RWPE2 (cell line): ENCODE results near the gene HDAC9.

Experiments
- ATAC-seq: fragments of 200-7000 bp; cut with Tn5 transposase; 3 replicates; pipeline ENCODE4 v1.9.1; 2021; ENCODE audit warnings: low read depth
- DNase-seq: peaks from one replicate; pipeline ENCODE4 v3.0.0-alpha.2; 2020; ENCODE audit warnings: low spot score
- H3K27ac ChIP-seq: fragments of 450-650 bp; 2 replicates; pipeline ENCODE4 v1.5.1; 2017; ENCODE audit warnings: mild to moderate bottlenecking; ENCODE audit not compliant: poor library complexity, severe bottlenecking
- H3K27me3 ChIP-seq: fragments of 250-450 bp; sonication (Bioruptor Pico); 2 replicates; pipeline ENCODE4 v1.5.1; 2021; ENCODE audit warnings: mild to moderate bottlenecking, moderate library complexity; ENCODE audit not compliant: insufficient read depth, poor library complexity, severe bottlenecking
- H3K36me3 ChIP-seq: fragments of 250-450 bp; sonication (Bioruptor Pico); 2 replicates; pipeline ENCODE4 v1.5.1; 2020; ENCODE audit warnings: low read depth, mild to moderate bottlenecking, moderate library complexity
- H3K4me1 ChIP-seq: fragments of 250-450 bp; sonication (Bioruptor Pico); 2 replicates; pipeline ENCODE4 v1.5.1; 2021; ENCODE audit warnings: mild to moderate bottlenecking, moderate library complexity; ENCODE audit not compliant: insufficient read depth, poor library complexity, severe bottlenecking
- H3K4me3 ChIP-seq: fragments of 250-450 bp; sonication (Bioruptor Pico); 2 replicates; pipeline ENCODE4 v1.5.1; 2021; ENCODE audit warnings: mild to moderate bottlenecking, moderate library complexity; ENCODE audit not compliant: severe bottlenecking
- H3K9me3 ChIP-seq: fragments of 250-450 bp; sonication (Bioruptor Pico); 2 replicates; pipeline ENCODE4 v1.5.1; 2021; ENCODE audit warnings: mild to moderate bottlenecking, moderate library complexity; ENCODE audit not compliant: severe bottlenecking
- CTCF ChIP-seq: fragments of 450-650 bp; IDR thresholded peaks from one replicate; pipeline ENCODE4 v1.5.1; 2017; ENCODE audit warnings: mild to moderate bottlenecking, moderate library complexity; ENCODE audit not compliant: poor library complexity, severe bottlenecking

The HDAC9 gene

GRCh38 chr7:18610331-18610948 is 114.9 kb downstream of the HDAC9 start:
- ATAC-seq (no peak), DNase-seq (no peak)
- no peak overlapping the region for H3K4me3 ChIP-seq
- no peaks in the 10 kb centered on the region for H3K9me3 ChIP-seq
- no peak overlapping the region for H3K27ac ChIP-seq
- H3K27me3 ChIP-seq = no peaks in the 10 kb centered on the region
- peak; percentile 55 for TF ChIP-seq CTCF
- H3K4me1 ChIP-seq = peaks cover 7% of the 10 kb centered on the region
- H3K36me3 ChIP-seq = no peaks in the 10 kb centered on the region

- Histone ChIP-seq H3K36me3 (no peaks in the 10 kb centered on the region), H3K27me3 (no peaks in the 10 kb centered on the region), H3K27ac (no peak overlapping the region), H3K4me1 (no peaks in the 10 kb centered on the region), H3K4me3 (no peak overlapping the region), H3K9me3 (no peaks in the 10 kb centered on the region)
- ATAC-seq (no peak), DNase-seq (no peak)
- no peak for TF ChIP-seq CTCF
These were observed 119.3 kb downstream of the HDAC9 start for GRCh38 chr7:18614841-18615240.

- no peaks in the 10 kb centered on the region for H3K4me1 ChIP-seq
- H3K27ac ChIP-seq = no peak overlapping the region
- ATAC-seq = no peak
These were observed 123.8 kb downstream of the HDAC9 start for GRCh38 chr7:18619311-18619710.

GRCh38 chr7:18623389-18623788 is 127.8 kb downstream of the HDAC9 start:
- no peaks in the 10 kb centered on the region for H3K9me3 ChIP-seq
- no peak overlapping the region for H3K4me3 ChIP-seq
- ATAC-seq (no peak), DNase-seq (no peak)
- H3K27me3 ChIP-seq = no peaks in the 10 kb centered on the region
- H3K4me1 ChIP-seq = no peaks in the 10 kb centered on the region
- H3K27ac ChIP-seq = no peak overlapping the region
- no peaks in the 10 kb centered on the region for H3K36me3 ChIP-seq
- no peak for TF ChIP-seq CTCF

More at GRCh38 chr7:18619311-18619710, 123.8 kb downstream of the HDAC9 start:
- H3K36me3 ChIP-seq = no peaks in the 10 kb centered on the region
- TF ChIP-seq CTCF = no peak
- no peak overlapping the region for H3K4me3 ChIP-seq
- H3K27me3 ChIP-seq = no peaks in the 10 kb centered on the region
- no peak for DNase-seq
- no peaks in the 10 kb centered on the region for H3K9me3 ChIP-seq

GRCh38 chr7:18624459-18624858 is 128.9 kb downstream of the HDAC9 start:
- Histone ChIP-seq H3K36me3 (no peaks in the 10 kb centered on the region), H3K27me3 (no peaks in the 10 kb centered on the region), H3K4me1 (no peaks in the 10 kb centered on the region), H3K27ac (no peak overlapping the region), H3K4me3 (no peak overlapping the region), H3K9me3 (no peaks in the 10 kb centered on the region)
- no peak for TF ChIP-seq CTCF
- ATAC-seq (no peak), DNase-seq (no peak)
